Lower leg skin (tissue), 3 donors: ENCODE results near the gene PRM1.

ENCODE experiments used
- POLR2A ChIP-seq, 2 donors: fragments of 450-650 bp; IDR thresholded peaks; one replicate each; pipeline ENCODE4 v1.6.1; 2016 to 2017; ENCODE audit warnings: antibody characterized with exemption in 2 of 2, mild to moderate bottlenecking in 1 of 2, moderate library complexity in 1 of 2
- TF ChIP-seq, protein P1 (sequence below), 3 donors: fragments of 450-650 bp; IDR thresholded peaks; one replicate each; pipeline ENCODE4 v1.5.1; 2016; ENCODE audit warnings: antibody characterized with exemption in 3 of 3, mild to moderate bottlenecking in 3 of 3, moderate library complexity in 2 of 3

DNA sequence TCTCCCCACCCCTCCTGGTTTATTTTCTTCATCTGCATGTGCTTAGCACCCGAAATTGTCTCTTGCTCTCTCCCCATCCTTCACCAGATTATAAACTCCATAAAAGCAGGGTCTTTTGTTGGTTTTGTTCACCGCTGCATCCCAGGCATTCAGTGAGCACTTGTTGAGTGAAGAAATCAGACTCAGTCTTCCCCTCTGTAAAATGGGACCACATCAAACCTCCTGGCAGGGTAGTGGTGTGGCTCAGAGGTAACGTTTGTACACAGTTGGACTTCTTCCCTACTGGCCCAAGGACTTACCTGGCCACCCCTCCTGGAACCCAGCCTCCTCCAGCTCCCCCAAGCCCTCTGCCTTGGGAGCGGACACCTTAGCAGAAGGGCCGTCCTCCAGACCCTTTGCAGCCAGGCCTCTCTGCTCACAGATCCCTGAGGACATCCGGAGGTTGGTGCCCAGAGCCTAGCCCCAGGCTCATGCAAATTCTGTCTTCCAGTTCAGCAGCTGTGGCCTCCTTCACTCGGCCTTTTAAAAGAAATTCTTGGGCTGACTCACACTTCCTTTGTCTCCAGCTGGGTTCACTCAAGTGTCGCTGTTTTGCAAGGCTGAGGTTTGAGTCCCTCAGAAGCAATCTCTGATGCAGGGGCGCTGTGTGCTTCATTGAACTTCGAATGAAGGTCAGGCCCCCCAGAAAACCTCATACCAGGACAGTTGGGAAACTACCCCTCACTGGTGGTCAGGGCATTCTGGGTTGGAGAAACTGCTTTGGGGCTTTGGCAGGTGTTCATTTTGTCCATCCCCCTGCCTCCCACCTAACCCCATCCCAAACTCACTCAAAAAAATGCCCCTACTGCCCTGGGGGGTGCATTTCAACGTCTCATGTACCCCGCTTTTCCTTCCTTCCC, 47.3 kb upstream of the PRM1 start:
- no peak for TF ChIP-seq POLR2A (IDR thresholded peaks at IDR 0.05)
- TF ChIP-seq, protein P1, sequence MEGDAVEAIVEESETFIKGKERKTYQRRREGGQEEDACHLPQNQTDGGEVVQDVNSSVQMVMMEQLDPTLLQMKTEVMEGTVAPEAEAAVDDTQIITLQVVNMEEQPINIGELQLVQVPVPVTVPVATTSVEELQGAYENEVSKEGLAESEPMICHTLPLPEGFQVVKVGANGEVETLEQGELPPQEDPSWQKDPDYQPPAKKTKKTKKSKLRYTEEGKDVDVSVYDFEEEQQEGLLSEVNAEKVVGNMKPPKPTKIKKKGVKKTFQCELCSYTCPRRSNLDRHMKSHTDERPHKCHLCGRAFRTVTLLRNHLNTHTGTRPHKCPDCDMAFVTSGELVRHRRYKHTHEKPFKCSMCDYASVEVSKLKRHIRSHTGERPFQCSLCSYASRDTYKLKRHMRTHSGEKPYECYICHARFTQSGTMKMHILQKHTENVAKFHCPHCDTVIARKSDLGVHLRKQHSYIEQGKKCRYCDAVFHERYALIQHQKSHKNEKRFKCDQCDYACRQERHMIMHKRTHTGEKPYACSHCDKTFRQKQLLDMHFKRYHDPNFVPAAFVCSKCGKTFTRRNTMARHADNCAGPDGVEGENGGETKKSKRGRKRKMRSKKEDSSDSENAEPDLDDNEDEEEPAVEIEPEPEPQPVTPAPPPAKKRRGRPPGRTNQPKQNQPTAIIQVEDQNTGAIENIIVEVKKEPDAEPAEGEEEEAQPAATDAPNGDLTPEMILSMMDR (IDR thresholded peaks at IDR 0.05) = no peak
